Esophagus mucosa (tissue), 1 donor: ENCODE results near the gene MTERF4. TPM values are rescaled to one million over a fixed set of nuclear protein-coding genes. Genes with fewer than 3 reads are reported as not detected.

Experiments
- ATAC-seq: fragments of 200-7000 bp; cut with Tn5 transposase; one replicate; pipeline ENCODE4 v1.9.1; 2020
- total RNA-seq: library from RNA; stranded (reverse); gene quantifications from one replicate; pipeline ENCODE4 v1.2.4, GENCODE V29; 2023
- donor health status: DM: yes; HTN: yes; CAD: no.

The MTERF4 gene
- total RNA-seq, 1 donor from 2014 or later = 23.7 TPM

- no peak for ATAC-seq
These were observed 32.9 kb downstream of the MTERF4 start for GRCh38 chr2:241068942-241069810.

GRCh38 chr2:241068136-241068941 lies 33.7 kb downstream of the MTERF4 start:
- no peak for ATAC-seq

- no peak for ATAC-seq
These were observed 34.5 kb downstream of the MTERF4 start for GRCh38 chr2:241067501-241068135.

- ATAC-seq = no peak
These were observed 35.2 kb downstream of the MTERF4 start for GRCh38 chr2:241066893-241067341.

GRCh38 chr2:241066171-241066892 lies 35.8 kb downstream of the MTERF4 start:
- ATAC-seq = no peak

- ATAC-seq = no peak
These were observed 36.7 kb downstream of the MTERF4 start for GRCh38 chr2:241065355-241065803.

GRCh38 chr2:241064802-241065354 lies 37.2 kb downstream of the MTERF4 start:
- ATAC-seq = no peak

- ATAC-seq = peak; percentile 74
These were observed 37.9 kb downstream of the MTERF4 start for GRCh38 chr2:241064008-241064801.

GRCh38 chr2:241063587-241063986 lies 38.5 kb downstream of the MTERF4 start:
- ATAC-seq = peak; percentile 18

GRCh38 chr2:241063093-241063551 lies 39.0 kb downstream of the MTERF4 start:
- peak; percentile 58 for ATAC-seq

- peak; percentile 66 for ATAC-seq
These were observed 39.5 kb downstream of the MTERF4 start for GRCh38 chr2:241062389-241063092.

GRCh38 chr2:241061275-241061674 lies 40.8 kb downstream of the MTERF4 start:
- peak; percentile 61 for ATAC-seq

GRCh38 chr2:241053576-241054251 lies 48.4 kb downstream of the MTERF4 start:
- ATAC-seq = no peak

- ATAC-seq = peak; percentile 20
These were observed 49.3 kb downstream of the MTERF4 start for GRCh38 chr2:241052677-241053360.

GRCh38 chr2:241051578-241052487 lies 50.3 kb downstream of the MTERF4 start:
- peak; percentile 10 for ATAC-seq

GRCh38 chr2:241050624-241051577 lies 51.2 kb downstream of the MTERF4 start:
- ATAC-seq = no peak
